AG09319 (cell line): ENCODE data around the gene LIF.

ENCODE experiments used
- DNase-seq: peaks from one replicate; pipeline ENCODE4 v3.0.0-alpha.2; 2010; ENCODE audit warnings: low read depth; ENCODE audit errors: extremely low read depth
- TF ChIP-seq, protein P1 (sequence below): IDR thresholded peaks from 2 replicates; pipeline ENCODE4 v1.5.1; 2011; ENCODE audit warnings: low read depth, mild to moderate bottlenecking, inconsistent platforms, low read length, moderate library complexity

LIF gene

DNA sequence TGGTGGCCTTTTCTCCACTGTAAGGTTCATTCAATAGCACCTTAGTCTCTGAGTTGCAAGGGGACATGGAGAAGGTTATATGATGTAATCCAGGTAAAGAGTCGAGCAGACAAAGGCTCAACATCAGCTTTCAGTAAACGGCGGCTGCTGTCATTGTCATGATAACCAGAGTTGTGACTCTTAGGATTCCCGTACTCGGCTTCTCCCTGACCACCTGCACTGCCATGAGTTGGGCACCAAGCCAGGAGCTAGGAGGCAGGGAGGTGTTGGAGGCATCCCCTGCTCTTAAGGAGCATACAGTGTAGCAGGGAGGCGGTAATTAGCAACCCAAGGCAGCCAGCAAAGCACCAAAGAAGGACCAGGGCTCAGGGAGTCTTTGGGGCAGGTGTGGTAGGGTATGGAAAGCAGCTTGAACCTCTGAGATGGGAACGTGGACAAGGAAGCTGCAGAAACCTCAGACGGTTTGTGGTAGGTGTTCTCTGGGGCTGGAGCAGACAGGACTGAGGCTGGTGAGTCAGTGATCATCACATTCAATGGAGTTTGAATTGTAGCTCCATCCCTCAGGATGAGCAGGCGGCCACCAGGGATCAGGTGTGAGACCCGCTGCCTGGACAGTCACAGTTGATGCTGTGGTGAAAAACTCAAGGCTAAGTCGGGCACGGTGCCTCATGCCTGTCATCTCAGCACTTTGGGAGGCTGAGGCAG is 31.7 kb downstream of the LIF start:
- TF ChIP-seq, protein P1, sequence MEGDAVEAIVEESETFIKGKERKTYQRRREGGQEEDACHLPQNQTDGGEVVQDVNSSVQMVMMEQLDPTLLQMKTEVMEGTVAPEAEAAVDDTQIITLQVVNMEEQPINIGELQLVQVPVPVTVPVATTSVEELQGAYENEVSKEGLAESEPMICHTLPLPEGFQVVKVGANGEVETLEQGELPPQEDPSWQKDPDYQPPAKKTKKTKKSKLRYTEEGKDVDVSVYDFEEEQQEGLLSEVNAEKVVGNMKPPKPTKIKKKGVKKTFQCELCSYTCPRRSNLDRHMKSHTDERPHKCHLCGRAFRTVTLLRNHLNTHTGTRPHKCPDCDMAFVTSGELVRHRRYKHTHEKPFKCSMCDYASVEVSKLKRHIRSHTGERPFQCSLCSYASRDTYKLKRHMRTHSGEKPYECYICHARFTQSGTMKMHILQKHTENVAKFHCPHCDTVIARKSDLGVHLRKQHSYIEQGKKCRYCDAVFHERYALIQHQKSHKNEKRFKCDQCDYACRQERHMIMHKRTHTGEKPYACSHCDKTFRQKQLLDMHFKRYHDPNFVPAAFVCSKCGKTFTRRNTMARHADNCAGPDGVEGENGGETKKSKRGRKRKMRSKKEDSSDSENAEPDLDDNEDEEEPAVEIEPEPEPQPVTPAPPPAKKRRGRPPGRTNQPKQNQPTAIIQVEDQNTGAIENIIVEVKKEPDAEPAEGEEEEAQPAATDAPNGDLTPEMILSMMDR, result no peak
- no peak for DNase-seq

DNA sequence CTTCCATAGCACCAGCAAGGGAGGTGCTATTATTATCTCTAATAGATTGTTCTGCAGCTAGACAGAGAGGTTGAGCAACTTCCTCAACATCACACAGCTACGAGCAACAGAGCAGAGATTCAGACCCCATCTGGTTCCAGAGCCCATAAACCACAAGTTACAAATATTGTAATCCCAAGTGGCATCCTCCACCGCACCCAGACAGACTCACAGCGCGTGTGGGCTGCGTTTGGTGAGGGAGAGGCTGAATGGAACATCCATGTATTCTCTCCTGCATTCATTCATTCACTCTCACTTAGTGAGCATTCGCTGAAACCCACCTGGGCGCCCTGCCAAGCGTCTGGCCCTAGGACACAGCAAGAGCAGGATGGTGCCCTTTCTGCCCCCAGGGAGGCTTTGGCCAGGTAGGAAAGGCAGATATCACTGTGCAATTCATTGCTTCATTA is 33.5 kb downstream of the LIF start:
- no peak for DNase-seq
- TF ChIP-seq, protein P1, result no peak

DNA sequence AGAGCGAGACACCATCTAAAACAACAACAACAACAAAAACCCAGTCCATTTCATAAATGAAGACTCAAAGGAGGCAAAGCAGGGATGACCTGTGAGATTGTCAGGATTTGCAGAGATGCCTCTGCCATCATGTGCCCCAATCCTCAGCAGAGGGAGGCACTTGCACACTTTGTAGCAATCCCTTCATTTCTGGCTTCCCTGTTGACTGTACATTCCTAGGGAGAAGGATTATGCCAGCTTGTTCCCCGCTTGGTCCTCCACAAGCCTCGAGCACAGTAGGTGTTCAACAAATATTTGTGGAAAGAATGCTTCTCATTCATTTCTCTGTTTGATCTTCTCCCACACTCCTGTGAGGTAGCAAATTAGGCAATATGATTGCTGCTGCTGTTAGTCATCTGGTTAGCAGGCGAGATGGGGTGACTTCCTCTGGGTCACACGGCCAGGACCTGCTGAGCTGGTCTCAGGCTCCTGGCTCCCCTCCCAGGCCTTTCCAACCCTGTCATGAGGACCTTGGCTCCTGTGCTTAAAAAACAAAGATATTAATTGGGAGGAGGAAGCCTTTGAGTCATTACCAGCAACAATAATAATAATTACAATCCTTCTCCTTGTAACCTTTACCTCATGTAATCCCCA is 34.1 kb downstream of the LIF start:
- DNase-seq, result peak; percentile 60
- TF ChIP-seq, protein P1, result no peak; the same call in none of the 2 replicates

DNA sequence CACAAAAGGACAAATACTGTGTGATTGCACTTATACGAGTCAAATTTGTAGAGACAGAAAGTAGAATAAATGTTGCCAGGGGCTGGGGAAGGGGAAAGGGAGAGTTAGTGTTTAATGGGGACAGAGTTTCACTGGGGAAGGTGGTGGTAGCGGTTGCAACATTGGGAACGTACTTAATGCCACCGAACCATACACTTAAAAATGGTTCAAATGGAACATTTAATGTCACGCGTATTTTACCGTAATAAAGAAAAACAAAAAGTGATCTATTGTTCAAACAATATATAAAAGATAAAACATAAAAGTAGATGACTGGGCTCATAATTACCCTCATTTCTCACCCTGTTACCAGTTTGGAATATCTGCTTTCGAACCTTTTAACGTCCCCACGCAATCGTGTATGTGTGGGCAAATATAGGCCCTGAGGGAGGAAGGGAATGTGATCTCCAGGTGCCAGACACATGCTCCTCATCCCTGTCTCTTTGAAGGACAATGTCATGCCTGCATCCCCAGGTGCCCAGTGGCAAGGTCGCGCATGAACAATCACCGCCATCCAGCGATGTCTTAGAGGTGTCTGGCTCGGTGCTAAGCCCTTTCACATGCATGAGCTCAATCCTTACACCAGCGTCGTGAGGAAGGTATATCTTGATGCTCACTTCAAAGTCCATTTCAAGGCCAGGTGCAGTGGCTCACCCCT is 35.3 kb downstream of the LIF start:
- TF ChIP-seq, protein P1, result no peak

DNA sequence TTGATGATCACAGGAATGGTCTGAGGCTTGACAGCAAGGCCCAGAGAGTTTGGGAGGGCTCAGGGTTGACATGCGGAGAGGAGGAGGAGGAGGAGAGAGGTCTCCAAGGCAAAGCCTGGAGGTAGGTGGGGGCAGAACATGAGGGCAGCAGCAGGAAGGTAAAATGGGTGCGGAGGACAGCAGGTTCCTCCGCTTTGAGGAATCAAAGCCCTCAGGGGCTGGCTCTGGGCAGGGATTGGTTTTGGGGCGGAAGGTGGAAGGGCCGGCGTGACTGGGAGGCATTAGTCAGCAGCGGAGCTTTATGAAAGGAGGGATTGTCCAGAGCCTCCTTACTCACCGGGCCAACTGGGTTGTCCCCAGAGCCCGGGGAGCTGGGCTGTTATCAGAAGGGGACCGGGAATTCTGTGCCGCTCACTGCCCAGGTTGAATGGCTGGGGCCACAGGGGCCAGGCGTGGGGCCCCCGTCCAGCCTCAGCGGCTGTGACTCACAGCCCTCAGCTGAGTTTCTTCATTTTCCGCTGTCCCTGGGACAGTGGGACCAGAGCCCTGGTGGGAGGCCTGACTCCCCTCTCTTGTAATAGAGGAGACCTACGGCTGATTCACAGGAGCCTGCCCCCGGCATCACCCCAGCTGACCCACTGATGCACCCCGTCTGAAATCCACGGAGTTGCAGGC is 36.2 kb downstream of the LIF start:
- TF ChIP-seq, protein P1, result no peak
- no peak for DNase-seq

More for the DNA sequence above, 35.3 kb downstream of the LIF start:
- no peak for DNase-seq

DNA sequence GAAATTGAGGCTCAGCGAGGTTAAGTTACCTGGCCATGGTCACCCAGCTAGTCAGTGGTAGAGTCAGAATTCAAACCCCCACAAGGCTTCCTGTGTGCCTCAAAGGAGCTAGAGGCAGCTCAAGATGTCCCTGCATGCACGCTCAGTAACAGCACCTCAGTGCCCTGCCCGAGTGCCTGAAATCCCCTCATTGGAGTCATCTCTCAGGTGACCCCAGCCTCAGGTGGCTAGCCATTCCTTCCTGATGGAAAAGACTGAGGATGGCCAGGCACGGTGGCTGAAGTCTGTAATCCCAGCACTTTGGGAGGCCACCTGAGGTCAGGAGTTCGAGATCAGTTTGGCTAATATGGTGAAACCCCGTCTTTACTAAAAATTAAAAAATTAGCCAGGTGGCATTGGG is 36.9 kb downstream of the LIF start:
- no peak for DNase-seq
- TF ChIP-seq, protein P1, result no peak
